ENCODE data around the gene SSH3.
"Not testable (repeated sequence)": the region's sequence is repeated elsewhere in the genome, so short reads cannot be mapped to it uniquely, and the experiment has no call there.

DNA sequence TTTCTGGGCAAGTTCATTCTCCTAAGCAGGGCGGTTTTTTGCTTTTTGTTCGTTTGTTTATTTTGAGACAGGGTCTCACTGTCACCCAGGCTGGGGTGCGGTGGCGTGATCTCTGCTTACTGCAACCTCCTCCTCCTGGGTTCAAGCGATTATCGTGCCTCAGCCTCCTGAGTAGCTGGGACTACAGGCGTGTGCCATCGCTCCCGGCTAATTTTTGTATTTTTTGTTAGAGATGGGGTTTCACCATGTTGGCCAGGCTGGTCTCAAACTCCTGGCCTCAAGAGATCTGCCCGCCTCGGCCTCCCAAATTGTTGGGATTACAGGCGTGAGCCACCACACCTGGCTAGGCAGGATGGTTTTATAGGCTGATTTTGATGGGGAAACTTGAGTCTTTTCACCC lies 15.5 kb downstream of the SSH3 start:
- not testable (repeated sequence) for TF ChIP-seq CTCF (IDR thresholded peaks at IDR 0.05 in 8 of 11, conservative IDR thresholded peaks at IDR 0.05 in 3 of 11); POLR2AphosphoS5 (IDR thresholded peaks at IDR 0.05)

Measured in spleen (tissue), 7 donors.